A549 treated with dexamethasone at 1 μM for 4 hours (cell line): Measurements from ENCODE around the gene SCOC. TPM values are rescaled to one million over a fixed set of nuclear protein-coding genes. Genes with fewer than 3 reads are reported as not detected.

ENCODE experiments used
- total RNA-seq: library from RNA; stranded (reverse); fragments of 200-300 nt; extraction: Qiagen RNA extraction; gene quantifications from 5 replicates; pipeline ENCODE4 v1.2.3, GENCODE V29; 2022

The SCOC gene
- 22.6 to 30.0 TPM (median 28.1 TPM) in 5 replicates for total RNA-seq

GRCh38 chr4:140373328-140374129, at the start of gene SCOC:
TSS of gene SCOC (plus strand) at chr4:140373646. CDS start at chr4:140379171, 5,525 bp downstream.

GRCh38 chr4:140427106-140427918, 53.9 kb downstream of the SCOC start, which contains the start of gene CLGN:
TSS of gene CLGN (minus strand) at chr4:140427648. CDS start at chr4:140413078, 14,570 bp downstream.

Other genes with a start within 250 kb of the SCOC start
- gene MAML3, start 219.5 kb upstream of the SCOC start, total RNA-seq, result 11.7 to 17.6 TPM (median 14.2 TPM) in 5 replicates
- gene CLGN, start 54.0 kb downstream of the SCOC start, total RNA-seq, result 4.9 to 6.1 TPM (median 5.1 TPM) in 5 replicates
- gene MGAT4D, start 124.6 kb downstream of the SCOC start, total RNA-seq, result not detected in 5 replicates
- 10.3 to 14.9 TPM (median 11.0 TPM) in 5 replicates for gene ELMOD2, start 150.5 kb downstream of the SCOC start, total RNA-seq
- 0.06 to 0.07 TPM (median 0.07 TPM) in 3 of 5 replicates, not detected in the others for gene UCP1, start 195.3 kb downstream of the SCOC start, total RNA-seq